22Rv1 (cell line): ENCODE results near the gene OR5H6.

Experiments
- ZFX ChIP-seq: fragments of 450-650 bp; IDR thresholded peaks from 2 replicates; pipeline ENCODE4 v1.6.1; 2017; ENCODE audit warnings: antibody characterized with exemption, borderline replicate concordance
- TF ChIP-seq, protein P1 (sequence below): fragments of 450-650 bp; IDR thresholded peaks from 2 replicates; pipeline ENCODE4 v1.5.1; 2017; ENCODE audit warnings: mild to moderate bottlenecking

- TF ChIP-seq, protein P1, sequence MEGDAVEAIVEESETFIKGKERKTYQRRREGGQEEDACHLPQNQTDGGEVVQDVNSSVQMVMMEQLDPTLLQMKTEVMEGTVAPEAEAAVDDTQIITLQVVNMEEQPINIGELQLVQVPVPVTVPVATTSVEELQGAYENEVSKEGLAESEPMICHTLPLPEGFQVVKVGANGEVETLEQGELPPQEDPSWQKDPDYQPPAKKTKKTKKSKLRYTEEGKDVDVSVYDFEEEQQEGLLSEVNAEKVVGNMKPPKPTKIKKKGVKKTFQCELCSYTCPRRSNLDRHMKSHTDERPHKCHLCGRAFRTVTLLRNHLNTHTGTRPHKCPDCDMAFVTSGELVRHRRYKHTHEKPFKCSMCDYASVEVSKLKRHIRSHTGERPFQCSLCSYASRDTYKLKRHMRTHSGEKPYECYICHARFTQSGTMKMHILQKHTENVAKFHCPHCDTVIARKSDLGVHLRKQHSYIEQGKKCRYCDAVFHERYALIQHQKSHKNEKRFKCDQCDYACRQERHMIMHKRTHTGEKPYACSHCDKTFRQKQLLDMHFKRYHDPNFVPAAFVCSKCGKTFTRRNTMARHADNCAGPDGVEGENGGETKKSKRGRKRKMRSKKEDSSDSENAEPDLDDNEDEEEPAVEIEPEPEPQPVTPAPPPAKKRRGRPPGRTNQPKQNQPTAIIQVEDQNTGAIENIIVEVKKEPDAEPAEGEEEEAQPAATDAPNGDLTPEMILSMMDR: no peak
- TF ChIP-seq ZFX: no peak
Observed at GRCh38 chr3:98223907-98224672, 40.0 kb upstream of the OR5H6 start.
